HEK293 (cell line): ENCODE data around the gene SLC34A3.

ENCODE experiments used
- CTCF ChIA-PET: fragments of 350-600 bp; formaldehyde crosslinking; extraction: SDS; loops from one replicate; lab custom pipeline; 2021; ENCODE audit warnings: antibody characterized with exemption; lab: Yijun Ruan, JAX
- POLR2A ChIA-PET: fragments of 300-600 bp; formaldehyde crosslinking; extraction: SDS; loops from one replicate; lab custom pipeline; 2020; ENCODE audit warnings: antibody characterized with exemption, inconsistent platforms; lab: Yijun Ruan, JAX
- H3K27ac ChIP-seq: fragments of 200-500 bp; sonication (Bioruptor generic); 2 replicates; pipeline ENCODE4 v1.5.1; 2014; ENCODE audit warnings: low read depth, low read length, control low read depth, inconsistent platforms; ENCODE audit errors: extremely low read depth
- H3K36me3 ChIP-seq, 2 experiments: fragments of 200-500 bp in 1 of 2; sonication (Bioruptor generic) in 1 of 2; 1 replicate in 1 of 2; 2 replicates in 1 of 2; pipeline ENCODE4 v1.5.1; 2014 to 2017; ENCODE audit warnings: inconsistent platforms in 2 of 2, low read length in 2 of 2; ENCODE audit not compliant: control insufficient read depth in 2 of 2, insufficient read depth in 1 of 2
- H3K4me1 ChIP-seq: fragments of 200-500 bp; sonication (Bioruptor generic); 2 replicates; pipeline ENCODE4 v1.5.1; 2014; ENCODE audit warnings: mild to moderate bottlenecking, low read length, inconsistent platforms; ENCODE audit not compliant: control insufficient read depth, insufficient read depth
- H3K4me3 ChIP-seq: 2 replicates; pipeline ENCODE4 v1.5.1; 2011; ENCODE audit warnings: low read depth, mild to moderate bottlenecking, control low read depth, low read length, moderate library complexity
- H3K9me3 ChIP-seq: fragments of 200-500 bp; sonication (Bioruptor generic); 2 replicates; pipeline ENCODE4 v1.5.1; 2014; ENCODE audit warnings: low read depth, low read length, inconsistent platforms; ENCODE audit not compliant: control insufficient read depth, insufficient read depth
- BCL6B ChIP-seq: fragments of 450-650 bp; formaldehyde crosslinking; IDR thresholded peaks from 2 replicates; pipeline ENCODE4 v1.5.1; 2017; ENCODE audit warnings: missing biosample characterization, missing genetic modification characterization
- KLF1 ChIP-seq: fragments of 450-650 bp; formaldehyde crosslinking; IDR thresholded peaks from 2 replicates; pipeline ENCODE4 v1.5.1; 2016; ENCODE audit warnings: missing biosample characterization, missing genetic modification characterization
- KLF9 ChIP-seq: fragments of 450-650 bp; formaldehyde crosslinking; IDR thresholded peaks from 2 replicates; pipeline ENCODE4 v1.5.1; 2016; ENCODE audit warnings: missing biosample characterization, missing genetic modification characterization, low read depth
- MYNN ChIP-seq: fragments of 450-650 bp; formaldehyde crosslinking; IDR thresholded peaks from 2 replicates; pipeline ENCODE4 v1.5.1; 2016; ENCODE audit warnings: missing biosample characterization, missing genetic modification characterization, borderline replicate concordance
- PRDM1 ChIP-seq: fragments of 450-650 bp; formaldehyde crosslinking; IDR thresholded peaks from 2 replicates; pipeline ENCODE4; 2016; ENCODE audit warnings: missing biosample characterization, missing genetic modification characterization
- PRDM6 ChIP-seq: fragments of 450-650 bp; formaldehyde crosslinking; IDR thresholded peaks from 2 replicates; pipeline ENCODE4 v1.5.1; 2017; ENCODE audit warnings: missing biosample characterization, missing genetic modification characterization
- ZIC2 ChIP-seq: fragments of 450-650 bp; formaldehyde crosslinking; IDR thresholded peaks from 2 replicates; pipeline ENCODE4 v1.5.1; 2016; ENCODE audit warnings: missing biosample characterization, missing genetic modification characterization
- ZNF140 ChIP-seq: fragments of 450-650 bp; formaldehyde crosslinking; IDR thresholded peaks from 2 replicates; pipeline ENCODE4 v1.5.1; 2016; ENCODE audit warnings: missing biosample characterization, missing genetic modification characterization
- ZNF175 ChIP-seq: fragments of 450-650 bp; formaldehyde crosslinking; IDR thresholded peaks from 2 replicates; pipeline ENCODE4 v1.5.1; 2016; ENCODE audit warnings: missing biosample characterization, missing genetic modification characterization
- ZNF184 ChIP-seq: fragments of 450-650 bp; IDR thresholded peaks from 2 replicates; pipeline ENCODE4 v1.5.1; 2018; ENCODE audit warnings: missing biosample characterization, mild to moderate bottlenecking, missing genetic modification characterization
- ZNF214 ChIP-seq: fragments of 450-650 bp; formaldehyde crosslinking; IDR thresholded peaks from 2 replicates; pipeline ENCODE4 v1.5.1; 2017; ENCODE audit warnings: missing biosample characterization, mild to moderate bottlenecking, missing genetic modification characterization, borderline replicate concordance
- ZNF26 ChIP-seq: fragments of 450-650 bp; formaldehyde crosslinking; IDR thresholded peaks from 2 replicates; pipeline ENCODE4 v1.5.1; 2016; ENCODE audit warnings: missing biosample characterization, missing genetic modification characterization
- ZNF341 ChIP-seq: fragments of 450-650 bp; formaldehyde crosslinking; IDR thresholded peaks from 2 replicates; pipeline ENCODE4; 2016; ENCODE audit warnings: low read depth, missing biosample characterization, missing genetic modification characterization
- ZNF404 ChIP-seq: fragments of 450-650 bp; formaldehyde crosslinking; IDR thresholded peaks from 2 replicates; pipeline ENCODE4 v1.5.1; 2017; ENCODE audit warnings: missing biosample characterization, missing genetic modification characterization
- ZNF701 ChIP-seq: fragments of 450-650 bp; formaldehyde crosslinking; IDR thresholded peaks from 2 replicates; pipeline ENCODE4 v1.5.1; 2016; ENCODE audit warnings: missing biosample characterization, missing genetic modification characterization

The SLC34A3 gene

GRCh38 chr9:137265496-137266161, 34.9 kb downstream of the SLC34A3 start:
- CTCF ChIA-PET, result interaction anchor here (0.5 to 2.2 kb wide), 9 partner anchors 9 to 1785 kb away, joined by 3 to 17 read pairs (median 5); a partner anchor contains a TSS
- POLR2A ChIA-PET, result interaction anchor here (0.5 to 10.1 kb wide), 2 partner anchors 24 to 136 kb away, joined by 4 to 103 read pairs; partner anchors contain the start of gene TUBB4B
- Histone ChIP-seq H3K36me3 (peaks cover 0 to 53% of the 10 kb centered on the region in 2 experiments; a peak in 2 of 3 replicates), H3K9me3 (no peaks in the 10 kb centered on the region), H3K4me3 (no peak overlapping the region), H3K4me1 (no peaks in the 10 kb centered on the region), H3K27ac (no peak overlapping the region)
- TF ChIP-seq ZNF175 (tag by site-specific recombination), result 0 out of 2 replicates have a peak, but pooled peaks have one; percentile 8
- TF ChIP-seq ZNF404 (tag by site-specific recombination), result no peak

GRCh38 chr9:137266162-137266527, 35.4 kb downstream of the SLC34A3 start:
- TF ChIP-seq ZNF140 (tag by site-specific recombination) (no peak), ZIC2 (tag by site-specific recombination) (peak; percentile 83), ZNF26 (tag by site-specific recombination) (no peak), PRDM6 (tag by site-specific recombination) (no peak), ZNF184 (tag by site-specific recombination) (no peak)
- H3K9me3 ChIP-seq, result no peaks in the 10 kb centered on the region
- peaks cover 0 to 58% of the 10 kb centered on the region in 2 experiments; a peak in 2 of 3 replicates for H3K36me3 ChIP-seq
- H3K4me3 ChIP-seq, result no peak overlapping the region
- no peak overlapping the region for H3K27ac ChIP-seq
- POLR2A ChIA-PET, result interaction anchor here (2.1 to 10.1 kb wide), 2 partner anchors 10 to 24 kb away, joined by 9 to 103 read pairs; partner anchors contain the start of gene TUBB4B
- CTCF ChIA-PET, result interaction anchor here (0.5 to 2.2 kb wide), 6 partner anchors 19 to 198 kb away, joined by 3 to 17 read pairs (median 5); a partner anchor contains a TSS
- no peaks in the 10 kb centered on the region for H3K4me1 ChIP-seq

GRCh38 chr9:137266585-137267453, 36.1 kb downstream of the SLC34A3 start:
- Histone ChIP-seq H3K4me3 (no peak overlapping the region), H3K4me1 (no peaks in the 10 kb centered on the region), H3K9me3 (no peaks in the 10 kb centered on the region), H3K36me3 (peaks cover 0 to 60% of the 10 kb centered on the region in 2 experiments; a peak in 2 of 3 replicates)
- ChIA-PET POLR2A (interaction anchor here (0.6 to 10.1 kb wide), 5 partner anchors 10 to 25 kb away, joined by 3 to 103 read pairs (median 3); partner anchors contain the start of genes STPG3 and TUBB4B), CTCF (interaction anchor here (0.8 to 2.2 kb wide), 7 partner anchors 11 to 220 kb away, joined by 3 to 17 read pairs (median 5); a partner anchor contains a TSS)
- TF ChIP-seq ZNF214 (tag by site-specific recombination) (no peak), KLF1 (tag by site-specific recombination) (peak; percentile 73)
- TF ChIP-seq, all 188 proteins: peak for 1
- no peak overlapping the region for H3K27ac ChIP-seq

- H3K27ac ChIP-seq, result no peak overlapping the region
- TF ChIP-seq ZNF341 (no peak), BCL6B (no peak), ZNF701 (tag by site-specific recombination) (no peak), KLF9 (tag by site-specific recombination) (no peak), MYNN (no peak), PRDM1 (tag by site-specific recombination) (peak; percentile 0; the same call in 1 of the 2 replicates), ZIC2 (tag by site-specific recombination) (peak; percentile 31)
- CTCF ChIA-PET, result interaction anchor here (0.5 to 2.1 kb wide), 4 partner anchors 12 to 221 kb away, joined by 3 to 11 read pairs (median 3); no protein-coding TSS in a partner anchor
- POLR2A ChIA-PET, result interaction anchor here (2.1 to 10.1 kb wide), 2 partner anchors 11 to 26 kb away, joined by 9 to 103 read pairs; partner anchors contain the start of gene TUBB4B
- H3K4me3 ChIP-seq, result no peak overlapping the region
- no peaks in the 10 kb centered on the region for H3K4me1 ChIP-seq
- H3K9me3 ChIP-seq, result no peaks in the 10 kb centered on the region
- peaks cover 0 to 68% of the 10 kb centered on the region in 2 experiments; a peak in 2 of 3 replicates for H3K36me3 ChIP-seq
Measured at GRCh38 chr9:137267933-137268355, 37.2 kb downstream of the SLC34A3 start.
